Gastroesophageal sphincter (tissue), 4 donors: Measurements from ENCODE around the gene RGL1. TPM values are rescaled to one million over a fixed set of nuclear protein-coding genes. Genes with fewer than 3 reads are reported as not detected.
A peak's percentile ranks its signal among the peaks of the same experiment; 100 is the strongest.

ENCODE experiments used
- ATAC-seq: fragments of 150-250 bp; one replicate; pipeline ENCODE4 v1.9.1; 2016; ENCODE audit warnings: mild to moderate bottlenecking, moderate library complexity
- H3K27ac ChIP-seq, 4 donors: fragments of 200-600 bp; sonication (generic) in 3 of 4; 1 replicate in 3 of 4; 2 replicates in 1 of 4; pipeline ENCODE4 v1.5.1; 2016 to 2019
- H3K27me3 ChIP-seq: fragments of 200-600 bp; sonication (generic); one replicate; pipeline ENCODE4 v1.5.1; 2019
- H3K36me3 ChIP-seq, 2 donors: fragments of 200-600 bp; sonication (generic); one replicate each; pipeline ENCODE4 v1.5.1; 2019; ENCODE audit warnings: control low read depth in 1 of 2
- H3K4me1 ChIP-seq, 3 donors: fragments of 200-600 bp; sonication (generic); 1 replicate in 2 of 3; 2 replicates in 1 of 3; pipeline ENCODE4 v1.5.1; 2016 to 2019; ENCODE audit warnings: control low read depth in 2 of 3
- H3K4me3 ChIP-seq, 2 donors: fragments of 200-600 bp; sonication (generic); one replicate each; pipeline ENCODE4 v1.5.1; 2019; ENCODE audit warnings: mild to moderate bottlenecking in 1 of 2, moderate library complexity in 1 of 2
- H3K9me3 ChIP-seq, 3 donors: fragments of 200-600 bp; sonication (generic); one replicate each; pipeline ENCODE4 v1.5.1; 2017 to 2019; ENCODE audit warnings: control low read depth in 2 of 3
- EP300 ChIP-seq: sonication (generic); formaldehyde crosslinking; IDR thresholded peaks from one replicate; pipeline ENCODE4 v1.6.1; 2017; ENCODE audit warnings: antibody characterized with exemption, mild to moderate bottlenecking
- POLR2A ChIP-seq, 2 donors: fragments of 450-650 bp; IDR thresholded peaks; one replicate each; pipeline ENCODE4 v1.6.1; 2017; ENCODE audit warnings: antibody characterized with exemption in 2 of 2, mild to moderate bottlenecking in 2 of 2, moderate library complexity in 1 of 2
- POLR2AphosphoS5 ChIP-seq: sonication (generic); formaldehyde crosslinking; IDR thresholded peaks from one replicate; pipeline ENCODE4 v1.6.1; 2017; ENCODE audit warnings: antibody characterized with exemption
- WGBS, 2 donors: methylation state at CpG; one replicate each; pipeline ENCODE4 v1.1.5; 2018; ENCODE audit warnings: low coverage in 1 of 2; 5-methylcytosine and 5-hydroxymethylcytosine counted together
- total RNA-seq, 4 donors: library from RNA; depleted of rRNA; stranded (reverse); fragments of >200 nt; gene quantifications; one replicate each; pipeline ENCODE4 v1.1.0, GENCODE V29; 2016
- TF ChIP-seq, protein P1 (sequence below), 4 experiments: fragments of 200-600 bp in 2 of 4; fragments of 450-650 bp in 2 of 4; sonication (generic) in 1 of 4; IDR thresholded peaks; one replicate each; pipeline ENCODE4 v1.5.1; 2017 to 2019; ENCODE audit warnings: antibody characterized with exemption in 4 of 4, mild to moderate bottlenecking in 2 of 4, moderate library complexity in 2 of 4

Gene RGL1
- total RNA-seq, result 10 to 100 TPM; 31.3 to 57.8 (median 38.9) TPM

DNA sequence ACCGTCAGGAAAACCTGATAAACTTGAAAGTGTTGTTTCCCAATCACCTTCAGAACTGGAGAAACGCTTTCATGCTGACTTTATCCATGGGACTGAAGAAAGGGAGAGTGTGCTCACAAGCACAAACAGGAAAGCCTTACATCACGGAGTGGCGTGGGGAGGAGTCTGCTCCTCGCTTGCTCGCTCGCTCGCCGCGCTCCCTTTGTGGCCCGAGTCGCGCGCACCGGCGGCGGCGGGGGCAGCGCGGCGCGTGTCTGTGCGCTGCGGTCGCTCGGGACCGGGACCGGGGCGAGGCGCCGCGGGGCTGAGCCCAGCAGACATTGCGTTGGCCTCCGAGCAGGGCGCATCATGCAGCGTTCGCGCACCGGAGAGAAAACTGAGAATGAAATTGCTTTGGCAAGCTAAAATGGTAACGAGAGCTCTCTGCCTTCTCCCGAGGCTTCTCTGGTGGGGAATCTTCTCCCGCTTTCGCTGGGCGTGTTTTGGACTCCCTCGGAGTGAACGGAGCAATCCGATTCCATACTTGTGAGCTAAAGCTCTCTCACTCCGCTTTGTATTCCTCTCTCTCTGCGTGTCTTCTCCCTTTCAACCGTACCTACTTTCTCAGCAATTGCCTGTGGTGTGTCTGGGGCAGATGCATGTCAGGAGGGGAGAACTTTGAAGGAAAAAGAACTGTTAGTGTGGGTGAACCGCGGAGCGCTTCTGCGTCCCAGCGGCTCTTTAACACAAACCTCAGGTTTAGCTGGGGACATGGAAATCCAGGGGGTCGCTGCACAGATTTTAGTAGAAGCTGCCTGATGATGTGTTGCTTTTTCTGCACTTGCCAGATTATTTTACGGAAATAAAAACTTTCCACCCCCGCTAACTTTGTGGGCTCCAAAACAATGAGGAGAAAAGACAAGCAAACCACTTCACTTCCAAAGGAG, at the start of gene RGL1:
TSS of gene RGL1 (plus strand) at position 205 of the 926 bp plus-strand sequence. CDS start at position 383, 178 bp downstream.
- Histone ChIP-seq H3K27ac (peak within 1 kb of the TSS; percentile 39 to 94 (median 89)), H3K4me3 (peak within 1 kb of the TSS; percentile 51 to 73), H3K4me1 (peaks cover 7 to 47% (median 11%) of the 10 kb centered on the region in 3 donors), H3K27me3 (no peaks in the 10 kb centered on the region), H3K36me3 (no peaks in the 10 kb centered on the region), H3K9me3 (peaks cover 0 to 6% (median 0%) of the 10 kb centered on the region in 3 donors)
- ATAC-seq, result peak; percentile 95
- 0 to 1% methylated on average over 20 to 38 of the region's 58 CpGs for WGBS, 2 donors
- TF ChIP-seq, protein P1, sequence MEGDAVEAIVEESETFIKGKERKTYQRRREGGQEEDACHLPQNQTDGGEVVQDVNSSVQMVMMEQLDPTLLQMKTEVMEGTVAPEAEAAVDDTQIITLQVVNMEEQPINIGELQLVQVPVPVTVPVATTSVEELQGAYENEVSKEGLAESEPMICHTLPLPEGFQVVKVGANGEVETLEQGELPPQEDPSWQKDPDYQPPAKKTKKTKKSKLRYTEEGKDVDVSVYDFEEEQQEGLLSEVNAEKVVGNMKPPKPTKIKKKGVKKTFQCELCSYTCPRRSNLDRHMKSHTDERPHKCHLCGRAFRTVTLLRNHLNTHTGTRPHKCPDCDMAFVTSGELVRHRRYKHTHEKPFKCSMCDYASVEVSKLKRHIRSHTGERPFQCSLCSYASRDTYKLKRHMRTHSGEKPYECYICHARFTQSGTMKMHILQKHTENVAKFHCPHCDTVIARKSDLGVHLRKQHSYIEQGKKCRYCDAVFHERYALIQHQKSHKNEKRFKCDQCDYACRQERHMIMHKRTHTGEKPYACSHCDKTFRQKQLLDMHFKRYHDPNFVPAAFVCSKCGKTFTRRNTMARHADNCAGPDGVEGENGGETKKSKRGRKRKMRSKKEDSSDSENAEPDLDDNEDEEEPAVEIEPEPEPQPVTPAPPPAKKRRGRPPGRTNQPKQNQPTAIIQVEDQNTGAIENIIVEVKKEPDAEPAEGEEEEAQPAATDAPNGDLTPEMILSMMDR (IDR thresholded peaks at IDR 0.05), result peak in 1 of 4 experiments; percentile 3
- TF ChIP-seq POLR2AphosphoS5 (peak; percentile 69), EP300 (no peak), POLR2A (IDR thresholded peaks at IDR 0.05) (peak; percentile 86 to 92)

DNA sequence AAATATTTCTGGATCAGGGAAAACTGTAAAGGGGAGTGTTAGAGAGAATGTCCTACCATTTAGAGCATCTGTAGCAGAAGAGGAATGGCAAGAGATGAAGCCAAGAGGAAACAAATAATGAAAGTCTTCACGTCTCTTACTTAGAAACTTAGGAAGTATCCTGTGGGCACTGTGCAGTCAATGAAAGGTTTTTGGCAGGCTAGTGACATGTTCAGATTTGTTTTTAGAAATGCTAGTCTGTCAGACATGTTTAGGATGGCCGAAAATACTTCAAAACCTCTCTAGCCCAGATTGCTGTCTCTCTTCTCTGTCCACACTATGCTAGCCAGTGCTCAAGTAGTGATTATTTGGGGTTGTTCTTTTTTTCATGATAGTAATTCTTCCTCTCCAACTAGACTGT, 48.6 kb upstream of the RGL1 start:
- H3K9me3 ChIP-seq, result no peaks in the 10 kb centered on the region
- WGBS, 2 donors, result 83 to 94% methylated on average over 2 of the region's 2 CpGs
- H3K27ac ChIP-seq, result no peak overlapping the region
- no peak overlapping the region for H3K4me3 ChIP-seq
- no peaks in the 10 kb centered on the region for H3K27me3 ChIP-seq
- ATAC-seq, result no peak
- H3K4me1 ChIP-seq, result no peaks in the 10 kb centered on the region
- TF ChIP-seq POLR2AphosphoS5 (no peak), EP300 (no peak)
- TF ChIP-seq, protein P1 (IDR thresholded peaks at IDR 0.05), result no peak
- no peaks in the 10 kb centered on the region for H3K36me3 ChIP-seq

DNA sequence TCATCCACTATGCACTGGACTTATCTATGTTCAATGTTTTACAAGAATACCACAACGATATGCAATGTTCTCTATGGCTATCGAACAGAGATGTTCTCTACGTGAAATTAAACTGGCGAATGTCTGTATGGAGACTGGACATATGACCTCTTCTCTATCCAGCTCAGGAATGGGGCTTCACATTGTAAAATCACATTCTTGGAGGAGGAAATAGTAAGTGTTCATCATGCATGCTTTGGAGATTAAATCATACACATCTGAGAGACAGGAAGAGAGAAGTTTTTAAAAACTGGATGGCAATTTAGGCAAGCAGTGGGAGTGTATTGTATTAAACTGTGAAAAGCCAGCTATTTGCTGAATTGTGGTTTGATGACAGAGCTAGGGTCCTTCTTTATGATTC, 47.9 kb upstream of the RGL1 start:
- 64% methylated on average over 4 of the region's 4 CpGs for WGBS, 2 donors
- no peak for TF ChIP-seq POLR2A (IDR thresholded peaks at IDR 0.05)
- H3K36me3 ChIP-seq, result no peaks in the 10 kb centered on the region
- no peak overlapping the region for H3K4me3 ChIP-seq
- H3K27ac ChIP-seq, result no peak overlapping the region
- H3K9me3 ChIP-seq, result no peaks in the 10 kb centered on the region
- peak; percentile 46 for ATAC-seq
- H3K4me1 ChIP-seq, result no peaks in the 10 kb centered on the region
- H3K27me3 ChIP-seq, result no peaks in the 10 kb centered on the region

DNA sequence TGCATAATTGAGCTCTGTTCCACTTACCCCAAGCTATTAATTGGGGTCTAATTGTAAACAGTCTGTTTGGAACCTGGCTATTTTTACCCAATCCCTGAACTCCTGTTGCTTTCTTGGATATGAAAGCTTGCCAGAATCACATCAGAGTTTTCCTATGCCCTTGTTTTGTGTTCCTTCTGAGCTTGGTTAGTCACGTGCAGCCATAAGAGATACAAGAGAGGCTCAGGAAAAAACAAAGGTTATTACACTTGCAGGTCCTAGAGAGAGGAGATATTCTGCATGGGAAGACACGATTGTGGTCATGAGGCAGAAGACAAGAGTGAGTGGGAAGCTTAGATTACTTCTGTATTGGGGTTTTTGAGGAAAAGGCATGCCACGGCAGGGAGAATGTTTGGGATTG, 46.0 kb upstream of the RGL1 start:
- Histone ChIP-seq H3K9me3 (peaks cover 0 to 2% (median 0%) of the 10 kb centered on the region in 3 donors), H3K4me1 (no peaks in the 10 kb centered on the region), H3K27ac (no peak overlapping the region), H3K4me3 (no peak overlapping the region), H3K27me3 (no peaks in the 10 kb centered on the region), H3K36me3 (no peaks in the 10 kb centered on the region)
- 83% methylated on average over 2 of the region's 3 CpGs for WGBS, 2 donors
- ATAC-seq, result no peak
- TF ChIP-seq POLR2A (IDR thresholded peaks at IDR 0.05), result no peak
- TF ChIP-seq, protein P1 (IDR thresholded peaks at IDR 0.05), result no peak
- no peak for TF ChIP-seq POLR2AphosphoS5
- TF ChIP-seq EP300, result no peak

DNA sequence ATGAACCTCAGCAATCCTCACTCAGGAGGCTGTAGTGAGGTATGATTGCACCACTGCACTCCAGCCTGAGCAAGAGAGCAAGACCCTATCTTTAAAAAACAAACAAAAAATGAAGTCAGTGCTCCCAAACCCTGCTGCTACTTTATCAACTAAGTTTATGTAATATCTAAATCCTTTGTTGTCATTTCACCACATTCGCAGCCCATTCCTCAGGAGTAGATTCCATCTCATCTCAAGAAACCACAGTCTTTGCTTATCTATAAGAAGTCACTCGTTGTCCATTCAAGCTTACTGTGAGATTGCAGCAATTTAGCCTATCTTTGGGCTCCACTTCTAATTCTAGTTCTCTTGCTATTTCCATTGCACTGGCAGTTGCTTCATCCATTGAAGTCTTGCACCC, 44.3 kb upstream of the RGL1 start:
- peaks cover 0 to 6% (median 0%) of the 10 kb centered on the region in 3 donors for H3K9me3 ChIP-seq
- no peak overlapping the region for H3K27ac ChIP-seq
- ATAC-seq, result no peak
- H3K36me3 ChIP-seq, result no peaks in the 10 kb centered on the region
- TF ChIP-seq POLR2A (IDR thresholded peaks at IDR 0.05) (no peak), POLR2AphosphoS5 (no peak), EP300 (no peak)
- TF ChIP-seq, protein P1 (IDR thresholded peaks at IDR 0.05), result no peak
- no peaks in the 10 kb centered on the region for H3K4me1 ChIP-seq
- H3K27me3 ChIP-seq, result no peaks in the 10 kb centered on the region
- no peak overlapping the region for H3K4me3 ChIP-seq
- WGBS, 2 donors, result 80 to 85% methylated on average over 2 of the region's 2 CpGs
